Mucosa of gallbladder (tissue), 1 donor: Measurements from ENCODE around the gene SLK. TPM values are rescaled to one million over a fixed set of nuclear protein-coding genes. Genes with fewer than 3 reads are reported as not detected.

ENCODE experiments used
- DNase-seq: peaks from one replicate; pipeline ENCODE4 v3.0.0-alpha.2; 2020; ENCODE audit warnings: low spot score
- total RNA-seq: library from RNA; stranded (reverse); gene quantifications from one replicate; pipeline ENCODE4 v1.2.1, GENCODE V29; 2021
- donor health status: DM: no; HTN: no; CAD: no.

The SLK gene
- total RNA-seq, 1 donor from 2014 or later: 38.5 TPM

DNA sequence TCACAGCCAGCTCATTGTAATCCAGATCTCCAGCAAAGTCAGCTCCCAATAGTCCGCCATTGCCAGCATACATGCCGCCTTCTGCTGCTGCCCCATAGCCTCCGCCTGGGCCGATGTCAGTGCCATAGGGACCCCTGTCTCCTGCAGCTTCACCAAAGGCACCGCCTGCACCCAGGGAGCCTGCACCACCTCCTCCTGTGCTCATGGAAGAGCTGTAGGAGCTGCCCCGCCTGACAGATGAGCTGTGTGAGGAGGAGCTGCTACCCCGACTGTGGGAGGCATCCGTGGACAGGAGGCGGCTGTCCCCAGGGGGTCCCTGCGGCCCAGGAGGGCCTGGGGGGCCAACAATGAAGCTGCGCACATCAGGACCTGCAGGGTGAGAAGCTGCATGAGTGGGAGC, 67.0 kb downstream of the SLK start:
- no peak for DNase-seq

DNA sequence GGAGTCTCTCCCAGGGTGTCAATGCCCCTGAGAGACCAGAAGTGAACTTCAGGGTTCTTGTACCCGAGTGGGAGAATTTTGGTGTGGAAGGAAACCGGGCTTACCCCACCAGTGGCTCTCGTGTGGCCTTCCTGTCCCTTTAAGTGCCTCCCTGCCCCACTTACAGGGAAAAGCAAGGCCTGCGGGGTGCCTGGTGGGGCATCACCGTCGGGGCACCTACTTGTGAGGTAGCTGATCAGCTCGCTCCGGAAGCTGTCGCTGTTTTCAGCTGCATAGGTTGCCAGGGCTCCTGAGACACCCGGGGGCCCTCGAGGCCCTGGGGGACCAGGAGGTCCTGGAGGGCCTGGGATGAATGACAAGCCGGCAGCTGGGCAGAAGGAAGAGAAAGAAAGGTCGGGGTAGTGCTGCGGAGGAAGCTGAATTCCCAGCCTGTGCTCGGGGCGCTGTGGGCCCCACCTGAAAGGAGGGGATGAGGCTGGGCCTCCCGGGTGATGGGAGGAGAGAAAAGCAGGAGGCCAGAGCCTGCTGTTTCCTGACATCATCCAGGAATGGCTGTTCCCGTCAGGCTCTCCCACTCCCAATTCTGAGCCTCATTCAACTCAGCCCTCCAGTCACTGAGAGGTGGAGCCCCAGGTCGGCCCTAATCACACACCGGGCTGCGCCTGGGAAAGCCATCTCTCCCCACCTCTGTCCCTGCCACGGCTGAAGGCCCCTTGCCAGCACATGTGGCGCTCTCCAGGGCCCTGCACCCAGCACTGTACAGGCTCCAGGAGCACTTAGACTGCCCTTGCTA, 67.7 kb downstream of the SLK start:
- DNase-seq: no peak

DNA sequence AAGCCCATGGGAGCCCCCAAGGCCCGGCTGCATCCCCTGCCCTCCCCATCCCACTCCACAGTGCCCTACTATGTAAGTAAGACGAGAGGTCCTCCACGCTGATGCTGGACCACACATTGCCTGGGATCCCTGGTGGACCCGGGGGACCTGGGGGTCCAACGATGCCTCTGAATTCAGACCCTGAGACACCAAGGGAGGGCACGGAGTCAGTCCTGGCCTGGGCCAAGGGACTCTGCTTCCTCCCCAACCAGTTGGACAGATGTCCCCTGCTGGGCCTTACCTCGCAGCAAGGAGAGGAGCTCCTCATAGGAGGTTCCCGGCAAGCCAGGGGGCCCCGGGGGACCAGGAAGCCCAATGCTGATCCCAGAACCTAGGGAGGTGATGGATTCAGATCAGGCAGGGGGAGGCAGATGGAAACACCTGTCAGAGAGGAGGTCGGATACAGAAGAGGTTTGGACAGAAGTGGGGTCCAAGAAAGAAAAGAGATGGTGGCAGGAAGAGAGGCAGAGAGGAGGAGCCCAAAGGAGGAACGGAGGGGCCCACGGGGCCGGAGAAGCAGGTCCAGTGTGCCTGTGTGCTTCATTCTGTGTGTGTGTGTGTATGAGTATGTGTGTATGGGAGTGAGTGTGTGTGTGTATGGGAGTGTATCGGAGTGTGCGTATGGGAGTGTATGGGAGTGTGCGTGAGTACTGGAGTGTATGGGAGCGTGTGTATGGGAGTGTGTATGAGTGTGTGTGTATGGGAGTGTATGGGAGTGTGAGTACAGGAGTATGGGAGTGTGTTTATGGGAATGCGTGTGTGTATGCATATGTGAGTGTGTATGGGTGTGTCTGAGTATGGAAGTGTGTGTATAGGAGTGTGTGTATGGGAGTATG, 68.5 kb downstream of the SLK start:
- no peak for DNase-seq

- DNase-seq: no peak
These were observed 69.1 kb downstream of the SLK start for GRCh38 chr10:104036069-104036384.

GRCh38 chr10:104036518-104037260, 69.7 kb downstream of the SLK start:
- no peak for DNase-seq

DNA sequence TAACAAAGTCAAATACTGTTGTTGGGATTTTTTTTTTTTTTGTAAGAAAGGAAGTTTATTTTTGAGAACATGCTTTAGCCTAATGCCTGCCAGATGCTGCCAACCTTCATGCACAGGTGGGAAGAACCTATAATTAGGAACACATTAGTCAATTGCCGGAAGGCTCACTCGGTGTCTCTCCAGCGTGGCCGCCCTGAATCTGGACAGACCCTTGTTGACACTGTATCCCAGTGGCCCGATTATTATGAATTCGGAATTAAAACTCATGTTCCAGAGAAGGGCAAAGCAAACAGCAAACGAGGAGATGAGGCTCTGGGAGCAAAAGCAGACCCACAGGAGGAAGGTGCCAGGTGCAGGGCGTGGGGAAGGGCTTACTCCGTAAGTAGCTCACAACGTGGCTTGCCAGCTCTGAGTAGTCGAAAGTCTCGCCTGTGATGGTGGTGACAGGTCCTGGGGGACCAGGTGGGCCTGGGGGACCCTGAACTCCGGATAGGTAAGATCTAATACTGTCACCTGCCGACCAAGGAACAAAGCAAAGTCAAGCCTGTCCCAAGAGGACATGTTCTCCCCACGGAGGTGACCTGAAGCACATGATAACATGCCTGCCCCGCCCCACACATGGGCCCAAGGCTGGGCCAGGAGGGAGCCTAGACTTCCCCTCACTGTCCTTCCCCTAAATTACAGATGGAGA, 70.5 kb downstream of the SLK start:
- DNase-seq: no peak

DNA sequence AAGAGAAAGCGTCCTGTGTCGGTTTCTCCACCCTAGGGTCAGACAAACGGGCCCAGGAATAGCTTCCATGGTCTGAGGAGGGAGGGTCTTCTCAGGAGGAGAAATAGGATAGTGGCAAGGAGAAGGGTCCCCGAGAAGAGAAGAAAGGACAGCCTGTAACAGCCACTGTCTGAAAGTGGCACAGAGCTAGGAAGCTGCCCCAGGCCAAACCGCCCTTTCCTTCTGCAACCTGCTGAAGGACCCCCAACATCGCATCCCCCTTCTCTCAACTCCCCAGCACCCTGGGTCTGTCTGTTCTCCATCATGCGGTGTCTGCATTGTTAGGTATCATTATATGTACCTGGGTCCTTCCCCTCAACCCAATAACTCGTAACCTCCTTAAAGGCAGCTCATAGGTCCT, 71.6 kb downstream of the SLK start:
- no peak for DNase-seq

- DNase-seq: no peak
These were observed 72.2 kb downstream of the SLK start for GRCh38 chr10:104038958-104039752.

- no peak for DNase-seq
These were observed 73.4 kb downstream of the SLK start for GRCh38 chr10:104040382-104040781.

- DNase-seq: no peak
These were observed 74.2 kb downstream of the SLK start for GRCh38 chr10:104040862-104041789.

GRCh38 chr10:104041891-104042535, 75.1 kb downstream of the SLK start:
- no peak for DNase-seq

DNA sequence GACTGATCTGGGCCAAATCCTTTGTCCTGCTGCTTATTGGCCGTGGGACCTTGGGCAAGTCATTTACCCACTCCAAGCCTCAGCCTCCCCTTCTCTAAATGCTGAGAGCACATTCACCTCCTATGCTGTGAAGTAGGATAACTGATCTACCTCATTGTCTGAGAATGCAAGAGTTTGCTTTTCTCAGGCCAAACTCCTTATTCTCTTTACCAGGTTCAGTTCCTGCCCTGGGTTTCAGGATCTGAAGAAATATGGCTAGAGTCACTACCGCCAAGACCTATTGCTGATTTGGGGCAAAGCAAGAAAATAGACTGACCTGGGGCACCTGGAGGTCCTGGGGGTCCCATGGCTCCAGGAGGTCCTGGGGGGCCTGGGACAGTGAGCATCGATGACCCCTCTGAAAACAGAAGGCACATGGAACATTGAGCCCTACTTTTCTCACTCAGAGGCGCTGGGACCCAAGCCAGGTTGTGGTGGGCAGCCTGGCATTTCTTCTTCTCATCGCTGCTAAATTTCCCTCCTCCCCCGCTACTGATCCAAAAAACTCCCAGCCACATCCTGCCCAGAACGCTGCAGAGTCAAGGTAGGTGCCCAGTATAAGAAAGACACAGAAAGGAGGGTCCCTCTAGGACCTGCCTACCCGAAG, 76.4 kb downstream of the SLK start:
- DNase-seq: no peak

DNA sequence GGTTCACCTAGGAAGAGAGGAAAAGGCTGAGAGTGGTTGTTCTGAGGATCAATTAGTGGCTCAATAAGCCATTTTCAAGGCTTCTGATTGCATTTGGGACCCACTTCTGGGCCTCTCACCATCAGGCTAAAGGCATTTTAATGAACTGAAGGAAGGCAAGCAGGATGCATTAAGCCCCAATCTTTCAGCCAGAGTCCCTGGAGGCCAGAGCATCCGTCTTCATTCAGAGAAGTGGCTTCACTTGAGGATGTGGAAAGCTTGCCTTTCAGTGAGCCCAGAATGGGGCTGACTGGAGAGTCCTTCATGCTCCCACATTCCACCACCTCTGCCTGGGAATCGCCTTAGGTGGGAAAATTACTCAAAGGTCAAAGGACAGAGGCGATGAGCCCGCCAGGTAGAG, 76.9 kb downstream of the SLK start:
- DNase-seq: no peak

DNA sequence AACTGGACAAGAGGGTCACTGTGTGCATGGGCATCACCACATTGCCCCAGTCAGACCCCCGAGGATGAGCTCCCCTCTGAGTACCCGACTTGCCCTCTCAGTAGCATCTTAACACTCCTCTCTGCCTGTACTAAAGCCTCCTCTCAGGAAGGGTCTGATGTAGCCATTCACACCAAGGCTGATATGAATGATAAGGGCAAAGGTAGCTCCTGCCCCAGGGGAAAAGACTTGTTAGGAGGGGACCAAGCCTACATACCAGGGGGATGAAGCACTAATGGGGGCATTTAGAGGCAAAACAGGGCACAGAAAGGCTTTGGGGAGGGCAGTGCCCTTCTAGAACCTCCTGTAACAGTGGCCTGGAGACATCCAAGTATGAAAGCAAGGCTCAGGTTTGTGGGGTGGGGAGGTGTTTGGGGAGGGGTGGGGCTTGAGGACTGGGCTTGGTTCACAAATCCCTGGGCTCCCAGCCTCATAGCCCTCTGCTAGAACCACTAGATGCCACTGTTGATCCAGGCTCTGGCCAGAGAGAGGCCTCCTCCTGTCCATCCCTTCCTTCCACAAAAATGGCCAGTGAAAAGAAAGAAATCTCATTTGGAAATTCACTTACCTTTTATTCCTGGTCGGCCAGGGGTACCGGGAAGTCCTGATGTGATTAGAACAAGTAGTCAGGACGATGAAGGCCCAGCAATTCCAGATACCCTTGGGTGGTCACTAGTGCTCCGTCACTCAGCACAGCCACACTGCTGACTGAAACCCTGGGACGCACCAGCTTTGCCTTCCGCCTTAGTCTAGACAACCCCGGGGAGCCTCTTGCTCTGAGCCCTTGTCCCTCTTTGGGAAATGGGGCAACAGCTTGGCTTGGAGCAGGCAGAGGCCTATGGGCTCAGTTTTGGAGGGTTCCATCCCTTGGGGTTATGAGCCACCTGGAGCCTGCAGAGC, 78.5 kb downstream of the SLK start:
- DNase-seq: peak; percentile 54

GRCh38 chr10:104046651-104047050, 79.7 kb downstream of the SLK start:
- no peak for DNase-seq

DNA sequence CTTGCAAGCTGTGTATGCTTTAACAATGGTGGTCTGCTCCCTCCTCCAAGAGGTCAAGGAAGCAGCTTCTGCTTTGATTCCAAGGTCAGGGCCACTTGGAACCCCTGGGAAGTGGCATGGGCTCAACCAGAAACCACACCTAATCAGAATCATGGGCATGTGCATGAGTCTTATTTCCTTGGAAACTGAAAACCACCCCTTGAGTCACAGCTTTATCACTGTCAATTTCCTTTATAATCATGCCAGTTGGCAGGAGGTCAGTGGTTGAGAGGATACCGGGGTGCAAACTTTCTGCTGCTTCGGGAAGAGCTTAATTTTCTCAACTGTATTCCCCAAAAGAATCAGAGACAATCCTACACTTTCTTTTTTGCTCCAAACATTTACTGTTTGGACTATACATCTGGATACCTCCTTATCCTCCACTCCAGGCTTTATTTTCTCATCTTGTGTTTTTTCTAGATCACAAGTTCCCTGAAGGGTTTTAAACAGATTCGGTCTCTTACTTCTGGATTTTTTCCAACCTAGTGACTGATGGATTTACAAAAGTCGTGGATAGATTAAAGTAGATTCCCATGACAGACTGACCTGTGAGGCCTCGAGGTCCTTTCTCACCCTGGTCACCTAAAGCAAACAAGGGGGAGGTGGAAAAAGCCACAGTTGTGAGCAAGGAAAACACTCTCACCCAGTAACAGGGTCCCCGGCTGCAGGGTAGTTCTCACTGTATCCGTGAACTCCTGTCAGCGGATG, 82.7 kb downstream of the SLK start:
- DNase-seq: no peak

DNA sequence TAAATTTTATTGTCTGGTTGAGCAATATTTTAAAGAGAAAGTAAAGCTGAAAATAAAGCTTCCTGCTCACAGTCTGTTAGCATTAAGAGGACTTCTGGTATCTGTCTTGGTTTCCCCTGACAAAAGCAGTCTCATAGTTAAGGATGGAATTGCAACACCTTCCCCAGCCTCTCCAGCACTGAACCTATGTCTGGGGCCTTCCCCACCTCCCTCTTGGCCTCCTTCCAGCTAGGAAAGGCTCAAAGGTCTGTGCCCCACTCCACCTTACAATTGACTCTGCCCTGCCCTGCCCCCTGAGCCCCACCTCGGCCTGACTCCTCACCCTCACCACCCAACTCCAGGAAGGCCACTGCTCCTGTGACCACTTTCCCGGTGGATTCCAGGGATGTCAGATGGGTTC, 85.5 kb downstream of the SLK start:
- DNase-seq: no peak
